ENCODE results near the gene MEGF6.

Gene MEGF6

GRCh38 chr1:3650248-3651025, 39.1 kb upstream of the MEGF6 start:
- TF ChIP-seq CTCF (conservative IDR thresholded peaks at IDR 0.05) (no peak), ZFX (IDR thresholded peaks at IDR 0.05) (no peak)
- H3K27ac ChIP-seq = no peak overlapping the region

- TF ChIP-seq CTCF (conservative IDR thresholded peaks at IDR 0.05) (no peak; the same call in 1 of the 2 replicates), ZFX (IDR thresholded peaks at IDR 0.05) (peak; percentile 69; the same call in 1 of the 2 replicates)
- H3K27ac ChIP-seq = peak within 1 kb of the TSS; percentile 73
These were observed 38.3 kb upstream of the MEGF6 start, which contains the start of gene WRAP73 for GRCh38 chr1:3649342-3650247. Gene WRAP73, minus strand, starts transcription at chr1:3650103. Its CDS starts 104 bp downstream, at chr1:3649999.

- TF ChIP-seq ZFX (IDR thresholded peaks at IDR 0.05) (no peak), CTCF (conservative IDR thresholded peaks at IDR 0.05) (no peak)
- no peak overlapping the region for H3K27ac ChIP-seq
These were observed 35.3 kb upstream of the MEGF6 start for GRCh38 chr1:3646596-3646995.

- TF ChIP-seq CTCF (conservative IDR thresholded peaks at IDR 0.05) (no peak), ZFX (IDR thresholded peaks at IDR 0.05) (no peak)
- no peak overlapping the region for H3K27ac ChIP-seq
These were observed 34.5 kb upstream of the MEGF6 start for GRCh38 chr1:3645666-3646355.

GRCh38 chr1:3645247-3645646, 33.9 kb upstream of the MEGF6 start:
- H3K27ac ChIP-seq = no peak overlapping the region
- TF ChIP-seq ZFX (IDR thresholded peaks at IDR 0.05) (no peak), CTCF (conservative IDR thresholded peaks at IDR 0.05) (no peak)

GRCh38 chr1:3644273-3644672, 33.0 kb upstream of the MEGF6 start:
- TF ChIP-seq CTCF (conservative IDR thresholded peaks at IDR 0.05) (no peak), ZFX (IDR thresholded peaks at IDR 0.05) (no peak)

More at GRCh38 chr1:3644273-3644672, 33.0 kb upstream of the MEGF6 start:
- H3K27ac ChIP-seq = no peak overlapping the region
